ENCODE measurements around the gene TINAG.
A peak's percentile ranks its signal among the peaks of the same experiment; 100 is the strongest.

TINAG gene

GRCh38 chr6:54411767-54412166 is 103.5 kb downstream of the TINAG start:
- DNase-seq = no peak
- Mint-ChIP-seq H3K27ac (no peak overlapping the region), H3K27me3 (ENCODE audit: low read depth, poor library complexity) (no peaks in the 10 kb centered on the region), H3K4me3 (no peak overlapping the region), H3K36me3 (ENCODE audit: low read depth) (no peaks in the 10 kb centered on the region), H3K4me1 (no peaks in the 10 kb centered on the region), H3K9me3 (peaks cover 5% of the 10 kb centered on the region)
- TF ChIP-seq, protein P1, sequence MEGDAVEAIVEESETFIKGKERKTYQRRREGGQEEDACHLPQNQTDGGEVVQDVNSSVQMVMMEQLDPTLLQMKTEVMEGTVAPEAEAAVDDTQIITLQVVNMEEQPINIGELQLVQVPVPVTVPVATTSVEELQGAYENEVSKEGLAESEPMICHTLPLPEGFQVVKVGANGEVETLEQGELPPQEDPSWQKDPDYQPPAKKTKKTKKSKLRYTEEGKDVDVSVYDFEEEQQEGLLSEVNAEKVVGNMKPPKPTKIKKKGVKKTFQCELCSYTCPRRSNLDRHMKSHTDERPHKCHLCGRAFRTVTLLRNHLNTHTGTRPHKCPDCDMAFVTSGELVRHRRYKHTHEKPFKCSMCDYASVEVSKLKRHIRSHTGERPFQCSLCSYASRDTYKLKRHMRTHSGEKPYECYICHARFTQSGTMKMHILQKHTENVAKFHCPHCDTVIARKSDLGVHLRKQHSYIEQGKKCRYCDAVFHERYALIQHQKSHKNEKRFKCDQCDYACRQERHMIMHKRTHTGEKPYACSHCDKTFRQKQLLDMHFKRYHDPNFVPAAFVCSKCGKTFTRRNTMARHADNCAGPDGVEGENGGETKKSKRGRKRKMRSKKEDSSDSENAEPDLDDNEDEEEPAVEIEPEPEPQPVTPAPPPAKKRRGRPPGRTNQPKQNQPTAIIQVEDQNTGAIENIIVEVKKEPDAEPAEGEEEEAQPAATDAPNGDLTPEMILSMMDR (IDR thresholded peaks at IDR 0.05) = no peak

DNA sequence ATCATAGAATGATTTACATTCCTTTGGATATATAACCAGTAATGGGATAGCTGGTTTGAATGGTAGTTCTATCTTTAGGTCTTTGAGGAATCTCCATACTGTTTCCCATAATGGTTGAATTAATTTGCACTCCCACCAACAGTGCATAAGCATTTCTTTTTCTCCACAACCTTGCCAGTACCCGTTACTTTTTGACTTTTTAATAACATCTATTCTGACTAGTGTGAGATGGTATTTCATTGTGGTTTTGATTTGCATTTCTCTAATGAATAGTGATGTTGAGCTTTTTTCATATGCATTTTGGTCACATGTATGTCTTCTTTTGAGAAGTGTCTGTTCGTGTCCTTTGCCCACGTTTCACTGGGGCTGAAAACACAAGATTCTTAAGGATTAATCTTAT is 107.3 kb downstream of the TINAG start:
- H3K9me3 Mint-ChIP-seq = no peaks in the 10 kb centered on the region
- H3K27ac Mint-ChIP-seq = no peak overlapping the region
- no peaks in the 10 kb centered on the region for H3K36me3 Mint-ChIP-seq (ENCODE audit: low read depth)
- no peaks in the 10 kb centered on the region for H3K27me3 Mint-ChIP-seq (ENCODE audit: low read depth, poor library complexity)
- no peak for DNase-seq
- TF ChIP-seq, protein P1 (IDR thresholded peaks at IDR 0.05) = no peak
- H3K4me1 Mint-ChIP-seq = no peaks in the 10 kb centered on the region
- H3K4me3 Mint-ChIP-seq = no peak overlapping the region

DNA sequence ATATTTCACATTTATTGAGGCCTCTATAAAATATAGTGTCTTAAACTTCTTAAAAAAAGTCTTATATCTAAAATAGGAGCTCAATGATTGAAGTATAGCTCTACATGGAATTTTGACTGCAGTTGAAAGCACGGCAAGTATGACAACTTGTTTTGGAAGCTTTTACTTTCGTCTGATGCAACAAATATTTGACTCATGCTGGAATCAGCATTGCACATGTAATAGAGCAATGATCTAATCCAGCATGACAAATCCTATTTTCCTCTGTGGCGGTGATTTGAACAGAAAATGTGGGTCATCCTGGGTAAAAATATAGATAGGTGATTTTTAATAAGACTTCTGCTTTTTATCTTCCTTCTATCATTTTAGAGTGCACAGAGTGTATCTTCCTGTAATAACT is 111.6 kb downstream of the TINAG start:
- TF ChIP-seq, protein P1 (IDR thresholded peaks at IDR 0.05) = no peak
- Mint-ChIP-seq H3K27ac (no peak overlapping the region), H3K9me3 (no peaks in the 10 kb centered on the region), H3K27me3 (ENCODE audit: low read depth, poor library complexity) (no peaks in the 10 kb centered on the region), H3K4me1 (no peaks in the 10 kb centered on the region), H3K36me3 (ENCODE audit: low read depth) (no peaks in the 10 kb centered on the region), H3K4me3 (no peak overlapping the region)
- DNase-seq = no peak

GRCh38 chr6:54426995-54427394 is 118.8 kb downstream of the TINAG start:
- Mint-ChIP-seq H3K4me1 (peaks cover 19% of the 10 kb centered on the region), H3K9me3 (no peaks in the 10 kb centered on the region), H3K4me3 (no peak overlapping the region), H3K27me3 (ENCODE audit: low read depth, poor library complexity) (no peaks in the 10 kb centered on the region), H3K27ac (no peak overlapping the region), H3K36me3 (ENCODE audit: low read depth) (no peaks in the 10 kb centered on the region)
- TF ChIP-seq, protein P1 (IDR thresholded peaks at IDR 0.05) = no peak
- no peak for DNase-seq

DNA sequence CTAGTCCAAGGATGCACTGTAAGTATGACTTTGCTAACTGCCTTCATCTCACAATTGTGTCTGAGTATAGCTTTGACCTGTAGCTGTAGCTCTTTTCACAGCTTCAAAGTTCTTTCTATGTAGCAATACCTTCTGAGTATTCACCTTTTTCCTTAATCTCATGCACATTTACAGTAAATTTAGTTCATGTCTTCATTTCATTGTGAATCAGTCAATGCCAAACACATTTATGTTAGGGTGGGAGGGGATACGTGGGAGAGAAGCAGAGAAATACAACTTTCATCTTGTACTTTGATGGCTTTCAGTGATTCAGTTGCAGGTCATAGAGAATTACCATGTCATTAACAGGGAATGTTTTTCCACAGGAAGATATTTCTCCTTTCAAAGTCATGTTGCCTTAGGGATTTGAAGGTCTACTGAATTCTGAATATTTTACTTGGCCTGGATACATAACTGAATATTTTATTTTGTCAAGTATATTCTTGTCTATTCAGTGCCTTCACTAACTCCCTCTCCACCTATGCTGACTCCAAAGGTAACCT is 119.2 kb downstream of the TINAG start:
- DNase-seq = no peak
- Mint-ChIP-seq H3K27me3 (ENCODE audit: low read depth, poor library complexity) (no peaks in the 10 kb centered on the region), H3K4me1 (peaks cover 19% of the 10 kb centered on the region), H3K9me3 (no peaks in the 10 kb centered on the region), H3K4me3 (no peak overlapping the region), H3K36me3 (ENCODE audit: low read depth) (no peaks in the 10 kb centered on the region), H3K27ac (no peak overlapping the region)
- TF ChIP-seq, protein P1 (IDR thresholded peaks at IDR 0.05) = no peak

DNA sequence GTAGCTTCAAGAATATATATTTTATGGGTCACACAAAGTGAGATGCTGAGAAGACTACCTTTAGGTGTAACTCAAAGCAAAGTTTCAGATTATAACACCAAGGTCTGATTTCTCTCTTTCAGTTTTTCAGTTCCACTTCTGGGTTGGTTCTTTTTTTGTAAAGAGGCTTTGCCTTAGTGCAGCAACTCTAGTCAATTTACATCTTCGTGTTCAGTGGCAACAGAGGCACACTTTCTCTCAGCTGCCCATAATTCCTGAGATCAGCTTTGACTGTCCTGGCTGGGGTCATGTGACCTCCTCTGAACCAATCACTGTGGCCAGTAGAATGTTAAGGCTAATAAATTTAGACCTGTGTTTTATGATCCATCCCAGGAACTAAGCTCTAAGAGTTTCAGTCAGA is 120.2 kb downstream of the TINAG start:
- peaks cover 19% of the 10 kb centered on the region for H3K4me1 Mint-ChIP-seq

More for the DNA sequence above, 120.2 kb downstream of the TINAG start:
- Mint-ChIP-seq H3K27ac (no peak overlapping the region), H3K36me3 (ENCODE audit: low read depth) (no peaks in the 10 kb centered on the region), H3K27me3 (ENCODE audit: low read depth, poor library complexity) (no peaks in the 10 kb centered on the region), H3K9me3 (no peaks in the 10 kb centered on the region), H3K4me3 (no peak overlapping the region)
- DNase-seq = peak; percentile 46
- TF ChIP-seq, protein P1 (IDR thresholded peaks at IDR 0.05) = no peak
